ENCODE results near the gene ZC3H12A.

The ZC3H12A gene

DNA sequence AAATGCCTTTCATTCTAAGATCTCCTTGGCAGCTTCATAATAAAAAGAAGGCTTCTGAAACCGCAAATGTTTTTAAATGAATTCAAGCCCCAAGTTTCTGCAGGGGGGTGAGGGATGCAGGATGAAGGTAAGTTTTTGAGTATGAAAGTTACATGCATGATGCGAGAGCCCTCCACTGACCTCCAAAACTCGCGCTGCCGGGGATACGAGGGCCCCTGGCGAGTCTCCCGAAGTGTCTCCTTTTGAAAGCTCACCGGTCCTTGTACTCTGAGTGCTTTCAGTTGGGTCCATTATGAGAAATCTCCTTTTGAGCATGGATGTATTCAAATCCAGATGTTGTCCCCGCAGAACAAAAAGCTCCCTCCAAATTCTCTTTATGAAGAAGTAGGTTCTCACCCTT, 18.9 kb upstream of the ZC3H12A start:
- no peak for DNase-seq (ENCODE audit: low read depth)

DNA sequence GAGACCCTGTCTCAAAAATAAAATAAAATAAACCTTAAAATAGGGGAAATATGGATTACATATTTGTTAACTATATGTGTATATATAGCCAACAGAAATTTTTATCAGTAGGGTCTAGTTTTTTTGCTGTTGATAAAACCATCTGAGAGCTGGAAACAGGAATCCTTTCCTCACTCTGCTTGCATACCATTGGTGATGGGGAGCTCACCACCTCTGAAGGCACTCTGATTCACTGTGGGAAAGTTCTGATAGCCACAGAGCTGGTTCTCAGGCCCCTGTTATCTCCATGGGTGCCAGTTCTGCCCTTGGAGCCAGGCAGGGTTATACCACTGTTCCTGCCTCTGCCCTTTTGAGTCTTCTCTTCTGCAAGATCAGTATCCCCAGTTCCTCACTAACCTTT, 17.8 kb upstream of the ZC3H12A start:
- no peak for DNase-seq (ENCODE audit: low read depth)

DNA sequence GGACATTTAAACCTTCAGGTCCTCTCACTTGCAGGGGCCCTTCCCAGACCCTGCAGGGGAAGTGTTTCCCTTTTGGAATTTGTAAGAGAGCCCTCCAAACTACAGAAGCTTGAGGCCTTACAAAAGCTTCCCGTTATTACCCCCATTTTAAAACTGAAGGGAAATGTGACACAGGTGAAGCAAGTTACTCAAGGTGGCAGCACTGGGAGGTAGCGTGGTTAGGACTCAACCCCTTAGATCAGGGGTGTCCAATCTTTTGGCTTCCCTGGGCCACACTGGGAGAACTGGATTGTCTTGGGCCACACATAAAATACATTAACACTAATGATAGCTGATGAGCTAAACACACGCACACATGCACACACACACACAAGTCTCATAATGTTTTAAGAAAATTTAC, 15.8 kb upstream of the ZC3H12A start:
- no peak for DNase-seq (ENCODE audit: low read depth)

DNA sequence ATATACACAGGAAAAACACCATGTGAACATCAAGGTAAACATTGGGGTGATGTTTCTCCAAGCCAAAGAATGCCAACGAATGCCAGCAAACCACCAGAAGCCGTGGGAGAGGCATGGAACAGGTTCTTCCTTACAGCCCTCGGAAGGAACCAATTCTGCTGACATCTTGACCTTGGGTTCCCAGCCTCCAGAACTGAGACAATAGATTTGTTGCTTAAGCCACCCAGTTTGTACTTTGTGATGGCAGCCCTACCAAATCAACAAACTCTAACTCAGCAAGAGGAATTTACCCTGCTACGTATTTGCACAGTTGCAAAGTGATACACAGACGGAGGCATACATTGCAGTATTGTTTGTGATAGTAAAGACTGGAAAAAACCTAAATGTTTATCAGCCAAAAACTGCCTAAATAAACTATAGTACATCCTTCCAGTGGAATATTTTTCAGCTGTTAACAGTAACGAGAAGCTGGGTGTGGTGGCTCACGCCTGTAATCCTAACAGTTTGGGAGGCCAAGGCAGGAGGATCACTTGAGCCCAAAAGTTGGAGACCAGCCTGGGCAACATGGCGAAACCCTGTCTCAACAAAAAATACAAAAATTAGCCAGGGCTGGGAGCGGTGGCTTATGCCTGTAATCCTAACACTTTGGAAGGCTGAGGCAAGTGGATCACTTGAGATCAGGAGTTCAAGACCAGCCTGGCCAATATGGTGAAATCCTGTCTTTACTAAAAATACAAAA, 12.5 kb upstream of the ZC3H12A start:
- DNase-seq (ENCODE audit: low read depth), result no peak

DNA sequence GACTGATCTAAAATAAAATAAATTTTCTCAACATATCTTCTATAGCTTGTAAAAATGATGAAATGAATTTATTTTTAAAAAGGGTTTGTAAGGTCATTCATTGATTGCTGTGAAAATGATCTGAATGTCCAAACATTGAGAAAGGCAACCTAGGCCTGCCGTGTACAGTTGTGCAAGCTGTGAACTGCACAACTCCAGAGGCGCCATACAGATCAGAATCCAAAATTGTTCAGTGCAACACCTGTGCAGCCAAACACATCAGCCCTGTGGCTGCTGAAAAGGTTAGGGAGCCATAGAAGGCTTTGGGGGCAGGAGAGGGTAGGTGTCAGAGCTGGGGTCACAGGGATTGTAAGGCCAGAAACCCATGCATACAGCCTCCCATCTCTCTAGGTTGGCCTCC, 9.9 kb upstream of the ZC3H12A start:
- DNase-seq (ENCODE audit: low read depth), result no peak

DNA sequence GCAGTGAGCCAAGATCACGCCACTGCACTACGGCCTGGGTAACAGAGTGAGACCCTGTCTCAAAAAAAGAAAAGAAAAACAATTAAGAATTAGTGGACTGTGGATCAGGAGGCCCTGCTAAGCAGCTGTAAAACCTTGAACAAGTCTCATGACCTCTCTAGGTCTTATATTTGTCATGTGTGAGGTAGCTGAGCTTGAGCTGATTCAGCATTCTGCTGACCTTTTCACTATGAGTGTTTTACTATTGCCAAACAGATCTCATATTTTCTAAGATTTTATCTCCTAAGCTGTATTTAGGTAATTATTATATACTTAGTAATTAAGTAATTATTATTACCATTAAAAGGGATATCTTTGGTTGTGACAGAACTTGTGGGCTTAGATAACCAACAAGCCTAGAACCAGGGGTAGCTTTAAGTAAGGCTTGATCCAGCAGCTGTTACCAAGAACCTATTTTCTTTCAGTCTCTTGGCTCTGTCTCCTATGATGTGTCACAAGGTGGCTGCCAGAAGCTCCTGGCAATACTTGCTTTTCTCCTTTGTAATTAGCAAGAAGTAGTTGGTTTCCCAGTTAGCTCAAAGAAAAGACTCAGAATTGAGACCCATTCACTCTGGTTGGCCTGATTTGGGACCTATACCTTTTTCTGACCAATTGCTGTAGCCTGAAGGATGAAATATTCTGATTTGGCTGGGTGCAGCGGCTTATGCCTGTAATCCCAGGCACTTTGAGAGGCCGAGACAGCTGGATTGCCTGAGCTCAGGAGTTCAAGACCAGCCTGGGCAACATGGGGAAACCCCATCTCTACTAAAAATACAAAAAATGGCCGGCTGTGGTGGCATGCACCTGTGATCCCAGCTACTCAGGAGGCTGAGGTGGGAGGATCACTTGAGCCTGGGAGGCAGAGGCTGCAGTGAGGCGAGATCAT, 8.5 kb upstream of the ZC3H12A start:
- DNase-seq (ENCODE audit: low read depth), result no peak

DNA sequence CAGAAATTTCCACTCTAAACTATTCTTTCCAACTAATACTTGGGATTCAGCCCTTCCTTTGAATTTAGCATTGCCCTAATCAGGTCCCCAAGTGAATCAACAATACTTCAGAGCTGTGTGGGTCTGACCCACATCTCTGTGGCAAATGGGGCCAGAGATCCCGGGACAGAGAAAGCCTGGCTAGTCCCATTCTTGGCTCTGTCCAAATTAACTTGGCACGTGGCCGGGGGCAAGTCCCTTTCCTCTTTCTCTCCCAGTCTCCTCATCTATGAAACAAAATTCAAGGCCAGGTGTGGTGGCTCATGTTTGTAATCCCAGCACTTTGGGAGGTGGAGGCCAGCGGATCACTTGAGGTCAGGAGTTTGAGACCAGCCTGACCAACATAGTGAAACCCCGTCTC, 6.3 kb upstream of the ZC3H12A start:
- DNase-seq (ENCODE audit: low read depth), result no peak

DNA sequence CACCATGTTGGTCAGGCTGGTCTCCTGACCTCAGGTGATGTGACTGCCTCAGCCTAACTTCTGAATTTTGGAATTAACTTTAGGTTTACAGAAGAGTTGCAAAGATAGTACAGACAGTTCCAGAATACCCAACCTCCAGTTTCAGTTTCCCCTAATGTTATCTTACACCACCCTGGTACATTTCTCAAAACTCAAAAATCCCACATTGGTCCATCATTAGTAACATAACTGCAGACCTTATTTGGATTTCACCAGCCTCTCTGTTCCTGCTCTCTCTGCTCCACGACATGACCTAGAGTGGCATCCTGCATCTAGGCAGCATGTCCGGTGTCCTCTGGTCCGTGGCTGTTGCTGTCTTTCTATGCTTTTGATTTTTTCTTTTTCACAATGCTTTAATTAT, 5.0 kb upstream of the ZC3H12A start:
- no peak for DNase-seq (ENCODE audit: low read depth)

DNA sequence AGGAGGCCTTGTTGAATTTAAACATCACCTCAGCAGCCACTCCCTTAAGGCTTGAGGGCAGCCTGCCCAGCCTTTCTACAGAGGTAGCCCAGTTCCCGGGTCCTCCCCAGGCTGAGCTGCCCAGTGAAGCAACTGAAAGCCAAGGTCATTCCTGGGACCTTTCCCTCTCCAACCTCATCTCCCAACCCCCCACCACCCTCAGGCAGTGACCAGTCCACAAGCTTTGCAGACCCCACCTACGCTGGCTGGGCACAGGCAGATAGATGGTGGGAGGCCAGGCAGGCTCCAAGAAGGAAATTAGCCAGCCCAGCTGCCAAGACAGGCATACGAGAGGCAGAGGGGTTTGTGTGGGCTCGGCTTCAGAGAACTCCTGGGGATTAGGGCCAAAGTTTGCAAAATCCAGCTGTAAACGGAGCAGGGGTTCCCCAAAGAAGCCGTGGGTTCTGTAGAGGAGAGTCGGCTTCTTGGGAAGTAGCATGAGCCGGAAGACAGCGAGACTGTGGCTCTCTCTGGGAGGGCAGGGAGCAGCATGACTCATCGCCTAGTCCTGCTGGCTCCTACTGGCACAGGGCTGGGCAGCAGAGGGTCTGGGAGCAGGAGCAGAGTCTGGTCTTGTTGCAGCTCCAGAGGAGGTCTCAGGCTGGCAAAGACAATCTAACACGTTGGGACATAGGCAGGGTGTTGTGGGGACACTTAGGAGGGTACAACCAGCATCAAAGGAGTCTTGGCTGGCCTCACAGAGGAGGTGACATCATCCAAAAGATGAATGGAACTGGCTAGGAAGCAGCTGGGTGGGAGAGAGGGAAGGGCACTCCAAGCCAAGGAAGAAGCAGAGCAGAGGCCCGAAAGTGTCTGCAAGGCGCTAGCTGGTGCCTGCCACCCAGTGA, 2.8 kb upstream of the ZC3H12A start:
- no peak for DNase-seq (ENCODE audit: low read depth)

DNA sequence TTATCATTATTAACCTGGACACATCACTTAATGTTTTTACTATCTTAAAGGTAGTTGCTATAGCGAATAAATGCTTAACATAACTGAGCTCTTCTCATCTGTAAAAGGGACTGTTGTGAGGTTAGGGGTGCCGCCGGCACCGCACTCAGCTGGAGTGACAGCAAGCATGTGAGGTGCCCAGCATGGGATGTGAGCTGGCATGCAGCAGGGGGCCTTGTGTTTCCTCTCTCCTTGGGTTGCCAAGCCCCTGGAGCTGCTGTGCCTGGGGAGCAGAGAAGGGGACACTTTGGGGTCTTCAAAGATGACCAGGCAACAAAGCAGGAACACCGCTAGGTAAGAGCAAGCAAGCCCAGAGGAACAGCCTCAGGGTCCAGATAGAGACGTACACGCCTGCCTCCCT, 2.1 kb upstream of the ZC3H12A start:
- no peak for DNase-seq (ENCODE audit: low read depth)

DNA sequence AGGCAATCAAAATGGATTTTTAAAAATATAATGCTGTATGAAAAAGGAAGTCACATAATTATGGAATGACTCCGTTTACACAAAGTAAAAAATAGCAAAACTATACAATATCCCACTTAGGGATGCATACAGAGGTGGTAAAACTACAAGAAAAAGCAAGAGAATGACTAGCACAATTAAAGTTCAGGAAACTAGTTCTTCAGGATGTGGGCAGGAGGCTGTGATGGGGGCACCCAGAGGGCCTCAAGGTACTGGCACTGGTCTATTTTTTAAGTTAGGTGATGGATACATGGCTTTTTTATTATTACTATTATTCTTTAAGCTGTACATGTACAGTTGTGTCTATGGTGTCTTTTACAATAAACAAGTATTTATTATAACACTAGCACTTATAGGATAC, 1.4 kb upstream of the ZC3H12A start:
- DNase-seq (ENCODE audit: low read depth), result no peak

DNA sequence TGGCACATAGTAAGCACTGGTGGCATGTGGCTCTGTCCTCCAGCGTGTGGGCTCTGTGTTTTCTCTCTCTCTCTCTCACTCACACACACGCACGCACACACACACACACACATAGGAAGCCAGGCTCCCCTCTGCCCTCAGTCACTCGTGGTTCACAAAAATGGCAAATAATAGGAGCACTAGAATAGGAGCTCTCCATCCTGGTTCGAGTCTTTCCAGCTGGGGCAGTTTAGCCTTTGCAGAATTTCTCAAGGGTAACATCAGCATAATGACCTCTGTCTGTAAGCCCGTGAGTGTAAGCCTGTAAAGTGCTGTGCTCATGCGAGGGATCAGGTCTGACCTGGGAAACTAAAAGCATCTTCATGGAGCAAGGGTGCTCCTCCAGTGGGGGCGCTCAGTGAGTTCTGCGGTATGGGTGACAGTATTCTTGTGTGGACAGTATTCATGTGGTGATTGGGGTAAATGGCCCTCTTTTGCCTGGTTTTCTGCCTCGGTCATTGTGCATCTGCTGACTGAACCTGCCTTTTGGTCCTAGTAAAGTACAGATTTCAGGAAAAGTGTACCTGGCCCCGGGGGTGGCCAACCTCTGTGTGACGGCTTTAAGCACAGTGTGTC, 842 bp upstream of the ZC3H12A start:
- DNase-seq (ENCODE audit: low read depth), result no peak

DNA sequence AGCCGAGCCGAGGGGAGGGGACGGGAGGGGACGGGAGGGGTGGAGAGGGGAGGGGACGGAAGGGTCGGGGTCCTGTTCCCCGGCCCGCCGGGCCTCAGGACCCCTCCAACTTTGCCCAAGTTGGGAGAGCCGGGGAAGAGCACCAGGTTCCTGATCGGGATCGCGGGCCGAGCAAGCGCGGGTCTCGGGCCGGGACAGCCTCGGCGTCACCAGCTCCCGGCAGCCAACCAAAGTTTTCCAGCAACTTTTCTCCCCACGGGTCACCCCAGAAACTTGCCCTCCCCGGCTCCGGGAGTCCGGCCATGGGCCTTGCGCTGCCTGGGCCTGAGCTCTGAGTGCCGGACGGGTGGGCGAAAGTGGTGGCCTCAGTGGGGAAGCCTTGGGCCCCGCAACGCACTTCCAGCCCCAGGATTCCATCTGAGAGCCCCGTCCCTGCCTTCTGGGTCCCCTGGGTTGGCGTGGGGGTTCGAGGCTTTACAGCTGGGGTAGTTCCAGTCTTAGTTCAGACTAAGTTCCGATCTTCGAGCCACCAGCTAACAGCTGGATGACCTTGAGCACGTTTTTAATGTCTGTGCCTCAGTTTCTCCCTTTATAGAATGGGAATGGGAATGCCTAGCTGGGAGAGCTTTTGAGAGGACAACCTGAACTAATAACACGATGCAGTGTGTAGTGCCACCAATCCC, 458 bp downstream of the ZC3H12A start:
- DNase-seq (ENCODE audit: low read depth), result no peak

DNA sequence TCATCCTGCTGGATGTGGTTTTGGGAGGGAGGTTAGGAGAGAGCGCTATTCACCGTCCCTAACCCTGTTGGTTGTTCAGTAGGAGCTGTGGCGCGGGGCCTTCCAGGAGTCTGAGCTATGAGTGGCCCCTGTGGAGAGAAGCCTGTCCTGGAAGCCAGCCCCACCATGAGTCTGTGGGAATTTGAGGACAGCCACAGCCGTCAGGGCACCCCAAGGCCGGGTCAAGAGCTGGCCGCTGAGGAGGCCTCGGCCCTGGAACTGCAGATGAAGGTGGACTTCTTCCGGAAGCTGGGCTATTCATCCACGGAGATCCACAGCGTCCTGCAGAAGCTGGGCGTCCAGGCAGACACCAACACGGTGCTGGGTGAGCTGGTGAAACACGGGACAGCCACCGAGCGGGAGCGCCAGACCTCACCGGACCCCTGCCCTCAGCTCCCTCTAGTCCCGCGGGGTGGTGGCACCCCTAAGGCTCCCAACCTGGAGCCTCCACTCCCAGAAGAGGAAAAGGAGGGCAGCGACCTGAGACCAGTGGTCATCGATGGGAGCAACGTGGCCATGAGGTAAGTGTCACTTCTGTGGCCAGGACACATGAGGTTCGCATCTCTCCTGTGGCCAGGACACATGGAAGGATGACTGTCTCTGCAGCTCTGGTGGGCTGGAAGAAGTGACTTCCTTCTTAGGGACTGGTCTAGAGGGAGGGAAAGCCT, 1.2 kb downstream of the ZC3H12A start:
- no peak for DNase-seq (ENCODE audit: low read depth)

DNA sequence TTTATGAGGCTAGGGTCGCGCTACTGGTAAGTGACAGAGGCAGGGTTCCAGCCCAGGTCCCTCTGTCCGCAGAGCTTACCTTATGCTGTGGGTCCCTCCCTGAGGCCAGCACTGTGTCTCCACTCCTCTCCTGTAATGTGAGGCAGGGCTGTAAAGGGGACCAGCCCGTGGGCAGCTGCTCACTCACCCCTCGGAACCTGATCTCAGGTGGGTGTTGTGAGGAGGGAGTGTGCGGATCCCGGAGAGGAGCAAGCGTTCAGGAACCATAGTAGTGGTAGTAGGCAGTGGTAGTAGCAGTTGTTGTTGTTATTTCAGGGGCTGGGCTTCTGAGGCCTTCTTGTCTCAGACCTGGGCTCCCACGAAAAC, 1.7 kb downstream of the ZC3H12A start:
- DNase-seq (ENCODE audit: low read depth), result no peak

DNA sequence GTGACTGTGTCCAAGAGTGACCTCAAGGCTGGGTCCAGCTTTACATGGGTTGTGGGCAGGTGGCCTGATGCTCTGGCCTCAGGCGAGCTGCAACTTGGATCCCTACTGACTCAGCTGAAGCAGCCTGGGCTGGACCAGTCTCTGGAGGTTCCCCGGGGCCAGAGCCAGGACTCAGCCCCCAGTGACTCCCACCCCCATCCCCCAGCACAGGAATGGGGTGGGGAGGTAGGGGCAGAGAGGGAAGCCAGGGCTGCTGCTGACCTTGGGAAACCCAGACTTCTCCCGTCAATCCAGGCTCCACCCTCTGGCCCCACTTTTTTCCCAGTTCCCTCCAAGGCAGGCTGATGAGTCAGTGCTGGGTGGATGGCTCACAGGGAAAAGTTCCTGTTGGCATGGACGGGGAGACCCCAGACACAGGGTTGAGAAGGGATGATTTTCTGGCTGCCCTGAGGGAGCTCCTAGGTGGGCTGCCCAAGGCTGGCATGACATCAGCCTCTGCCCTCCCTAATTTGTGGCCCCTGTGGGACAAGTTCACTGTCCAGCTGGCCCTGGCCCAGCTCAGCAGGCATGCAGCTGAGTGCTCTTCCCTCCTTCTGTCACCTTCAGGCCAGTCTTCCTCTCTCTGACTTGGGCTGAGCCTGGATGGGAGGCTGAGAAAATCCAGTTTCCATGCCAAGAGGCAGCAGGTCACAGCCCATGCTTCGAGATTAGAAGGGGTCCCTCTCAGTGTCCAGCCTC, 2.2 kb downstream of the ZC3H12A start:
- DNase-seq (ENCODE audit: low read depth), result no peak

DNA sequence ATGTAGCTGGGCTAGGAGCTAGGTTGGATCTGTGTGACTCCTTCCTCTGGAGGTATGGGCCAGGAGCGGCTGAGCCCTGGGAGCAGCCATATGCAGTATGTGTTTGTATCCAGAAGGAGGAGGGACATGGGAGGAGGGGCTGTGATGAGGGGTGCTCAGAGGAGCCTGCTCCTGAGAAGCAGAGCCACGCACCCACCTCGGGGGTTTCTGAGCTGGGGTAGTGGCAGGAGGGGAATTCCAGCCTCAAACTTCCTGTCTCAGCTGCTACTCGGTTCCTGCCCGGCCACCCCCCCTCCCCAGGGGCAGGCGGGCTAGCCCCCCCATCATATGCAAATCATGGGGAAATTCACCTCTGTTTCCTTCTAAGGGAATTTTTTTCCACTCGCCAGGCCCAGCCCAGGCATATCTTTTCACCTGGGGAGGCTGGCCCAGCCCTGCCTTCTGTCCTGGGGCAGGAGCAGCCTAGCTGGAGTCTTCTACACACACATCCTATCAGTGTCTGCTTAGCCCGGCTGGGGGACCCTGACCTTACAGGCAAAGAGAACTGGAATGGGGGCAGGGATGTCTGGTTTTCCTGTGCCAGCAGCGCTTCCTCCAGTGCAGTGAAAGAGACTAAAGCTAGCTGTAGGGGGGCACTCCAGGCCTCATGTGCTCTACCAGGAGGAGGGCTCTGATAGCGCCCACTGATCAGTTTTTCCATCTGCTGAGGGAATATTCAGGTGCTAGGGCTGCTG, 3.0 kb downstream of the ZC3H12A start:
- DNase-seq (ENCODE audit: low read depth), result peak; percentile 81

DNA sequence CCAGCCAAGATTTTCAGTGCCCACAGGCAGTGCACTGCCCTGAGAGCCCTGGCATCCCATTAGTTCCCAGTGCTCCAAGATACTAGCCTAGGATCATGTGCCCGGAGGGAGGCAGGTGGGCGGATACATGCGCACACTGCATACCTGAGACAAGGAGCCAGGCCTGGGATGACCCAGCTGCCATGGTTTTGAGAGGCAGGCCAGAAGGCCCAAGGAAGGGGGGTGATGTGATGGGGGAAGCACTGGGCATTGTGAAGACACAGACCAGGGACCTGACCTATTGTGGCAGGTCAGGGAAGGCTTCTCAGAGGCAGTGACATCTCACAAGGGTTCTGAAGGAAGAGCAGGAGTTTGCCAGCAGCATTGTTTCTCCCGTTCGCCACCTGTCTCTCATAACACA, 3.6 kb downstream of the ZC3H12A start:
- DNase-seq (ENCODE audit: low read depth), result no peak

DNA sequence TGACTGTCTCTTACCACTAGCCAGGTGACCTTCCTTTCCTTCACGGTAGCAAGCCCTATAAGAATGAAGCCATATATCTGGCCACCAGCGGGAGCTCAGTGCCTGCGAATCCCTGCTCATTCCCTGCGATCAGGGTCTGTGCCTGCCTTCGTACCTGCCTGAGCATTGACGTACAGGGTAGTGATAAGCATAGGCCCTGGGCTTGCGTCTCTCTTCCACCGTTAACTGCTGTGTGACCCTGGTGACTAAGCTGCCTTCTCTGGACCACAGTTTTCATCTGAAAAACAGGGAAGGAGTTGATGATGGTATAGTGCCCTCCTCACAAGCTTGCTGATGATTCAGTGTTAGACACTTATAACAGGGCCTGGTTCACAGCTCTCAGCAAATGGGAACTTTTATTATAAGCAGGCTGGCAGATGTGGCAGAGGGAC, 4.1 kb downstream of the ZC3H12A start:
- DNase-seq (ENCODE audit: low read depth), result peak; percentile 40
